NAMALWA (cell line): ENCODE data around the gene DLG2.
"Not testable (repeated sequence)": the region's sequence is repeated elsewhere in the genome, so short reads cannot be mapped to it uniquely, and the experiment has no call there.

Experiments
- DNase-seq: peaks from one replicate; pipeline ENCODE4 v3.0.0-alpha.2; 2015; ENCODE audit warnings: low spot score

Gene DLG2

DNA sequence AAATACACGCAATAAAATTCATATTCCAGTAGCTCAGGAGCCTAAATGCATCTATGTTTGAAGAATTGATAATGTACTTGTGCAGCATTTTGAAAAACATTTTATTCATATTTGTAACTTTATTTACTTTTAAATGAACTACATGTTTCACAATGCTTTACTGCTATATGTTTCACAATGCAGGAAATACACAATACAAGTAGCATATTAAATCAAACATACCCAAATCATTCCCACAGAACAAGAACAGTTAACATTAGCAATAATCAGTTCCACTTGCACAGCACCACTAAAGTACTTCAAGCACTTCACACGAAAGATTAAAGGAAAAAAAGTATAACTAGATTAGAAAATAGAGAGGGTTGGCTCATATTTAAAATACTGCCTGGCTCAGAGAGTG lies 1997.4 kb downstream of the DLG2 start:
- no peak for DNase-seq

DNA sequence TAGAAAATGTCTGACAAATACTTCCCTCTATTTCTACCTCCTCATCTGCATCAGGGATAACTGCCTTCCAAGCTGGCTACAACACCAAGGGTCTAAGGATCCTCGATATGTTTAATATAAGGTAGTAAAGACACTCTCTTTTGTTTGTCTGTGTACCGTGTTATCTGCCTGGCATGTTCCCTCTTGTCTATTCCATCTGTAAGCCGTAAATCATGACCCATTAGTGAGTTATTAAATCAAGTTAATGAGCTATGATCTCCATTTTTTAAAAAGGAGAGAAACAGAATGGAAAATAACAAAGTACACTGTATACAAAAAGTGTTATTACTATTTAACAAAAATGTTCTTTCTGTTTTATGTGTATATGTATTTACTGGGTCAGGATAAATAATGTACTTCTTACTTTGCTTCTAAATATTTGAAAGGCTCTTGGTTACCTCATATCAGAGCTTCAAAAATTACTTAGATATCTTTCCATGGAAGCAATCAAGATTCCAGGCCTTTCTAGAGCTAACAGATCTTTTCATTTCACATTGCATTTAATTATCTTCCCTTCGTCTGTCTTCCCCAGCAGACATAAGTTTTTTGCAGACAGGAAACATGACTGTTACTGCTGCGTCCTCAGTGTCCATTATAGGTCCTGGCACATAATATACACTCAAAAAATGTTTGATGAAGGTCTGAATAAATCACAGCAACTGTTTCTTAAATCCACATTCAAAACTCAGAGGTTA lies 1998.4 kb downstream of the DLG2 start:
- DNase-seq = no peak

DNA sequence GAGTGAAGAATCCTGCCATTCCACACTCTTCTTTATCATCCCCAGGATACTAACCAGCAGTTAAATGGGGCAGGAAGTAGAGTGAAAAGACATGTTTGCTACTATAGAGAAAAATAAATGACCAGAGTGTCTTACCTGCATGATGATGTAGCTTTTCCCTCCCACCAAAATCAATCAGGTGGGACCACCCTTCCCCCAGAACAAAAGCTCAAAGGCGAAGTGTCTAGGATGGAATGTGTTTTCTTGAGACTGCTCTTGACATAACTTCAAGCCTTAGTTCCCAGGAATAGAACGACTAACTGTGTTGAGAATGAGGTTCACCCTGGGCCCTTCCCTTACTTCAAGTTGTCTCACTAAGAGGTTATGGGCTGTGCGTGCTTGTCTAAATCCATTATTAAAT lies 2001.8 kb downstream of the DLG2 start:
- DNase-seq = no peak

DNA sequence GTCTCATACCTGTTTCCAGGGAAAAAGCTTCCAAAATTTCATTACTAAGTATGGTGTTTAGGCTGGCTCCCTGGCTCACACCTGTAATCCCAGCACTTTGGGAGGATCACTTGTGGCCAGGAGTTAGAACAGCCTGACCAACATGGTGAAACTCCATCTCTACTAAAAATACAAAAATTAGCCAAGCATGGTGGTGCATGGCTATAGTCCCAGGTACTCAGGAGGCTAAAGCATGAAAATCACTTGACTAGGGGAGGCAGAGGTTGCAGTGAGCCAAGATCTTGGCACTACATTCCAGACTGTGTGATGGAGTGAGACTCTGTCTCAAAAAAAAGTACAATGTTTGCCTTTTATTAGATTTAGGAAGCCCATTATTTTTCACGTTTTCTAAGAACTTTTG lies 2009.5 kb downstream of the DLG2 start:
- DNase-seq = no peak

DNA sequence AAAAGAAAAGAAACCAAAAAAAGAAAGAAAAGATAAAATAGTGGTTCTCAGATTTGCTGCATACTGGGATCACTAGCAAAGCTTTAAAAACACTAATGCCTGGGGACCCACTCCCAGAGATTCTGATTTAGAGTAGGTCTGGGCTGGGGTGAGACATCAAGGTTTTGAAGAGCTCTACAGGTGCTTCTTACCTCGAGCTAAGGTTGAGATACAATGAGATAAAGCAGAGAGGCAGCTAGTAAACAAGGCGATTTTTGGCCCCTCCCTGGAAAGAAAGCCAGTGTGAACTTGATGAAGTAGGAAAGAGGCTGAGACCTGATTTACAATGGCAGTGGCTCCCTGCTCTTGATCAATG lies 2013.4 kb downstream of the DLG2 start:
- no peak for DNase-seq

DNA sequence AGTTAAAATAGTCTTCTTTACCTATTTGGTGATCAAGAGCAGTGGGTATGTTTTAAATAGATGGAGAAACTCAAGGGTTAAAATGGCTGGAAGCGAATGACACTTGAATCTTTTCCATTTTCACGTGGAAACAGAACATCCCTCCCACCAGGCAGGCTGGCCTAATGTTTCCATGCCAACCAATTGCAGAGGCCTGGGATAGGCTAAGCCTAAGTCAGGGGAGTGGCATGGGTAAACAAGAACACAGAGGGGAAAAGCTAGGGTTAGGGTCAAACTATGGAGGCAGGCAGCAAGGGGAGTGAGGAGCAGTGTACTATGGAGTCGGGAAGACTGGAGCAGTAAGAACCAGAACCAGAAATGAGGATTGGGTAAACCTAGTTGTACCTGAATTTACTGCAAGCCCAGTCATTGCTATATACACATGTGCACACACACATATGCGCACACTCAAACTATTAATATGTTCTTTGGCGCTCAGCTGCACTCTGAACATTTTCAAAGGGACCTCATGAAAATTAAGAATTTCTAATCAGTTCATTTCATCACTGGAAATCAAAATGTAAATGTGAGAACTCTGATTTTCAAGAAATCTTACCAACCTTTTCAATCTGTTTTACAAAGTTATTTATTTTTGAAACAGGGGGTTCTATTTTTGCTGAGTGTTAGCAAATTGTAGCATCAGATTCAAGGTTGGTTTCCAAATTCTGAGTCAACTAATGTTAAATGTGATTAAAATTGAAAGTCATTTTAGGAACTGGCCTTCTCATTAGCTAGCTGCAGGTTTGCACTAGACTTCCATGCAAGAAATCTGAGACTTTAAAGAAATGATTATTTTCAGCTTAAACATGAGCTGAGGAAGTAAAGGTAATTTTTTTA lies 2014.0 kb downstream of the DLG2 start:
- no peak for DNase-seq

DNA sequence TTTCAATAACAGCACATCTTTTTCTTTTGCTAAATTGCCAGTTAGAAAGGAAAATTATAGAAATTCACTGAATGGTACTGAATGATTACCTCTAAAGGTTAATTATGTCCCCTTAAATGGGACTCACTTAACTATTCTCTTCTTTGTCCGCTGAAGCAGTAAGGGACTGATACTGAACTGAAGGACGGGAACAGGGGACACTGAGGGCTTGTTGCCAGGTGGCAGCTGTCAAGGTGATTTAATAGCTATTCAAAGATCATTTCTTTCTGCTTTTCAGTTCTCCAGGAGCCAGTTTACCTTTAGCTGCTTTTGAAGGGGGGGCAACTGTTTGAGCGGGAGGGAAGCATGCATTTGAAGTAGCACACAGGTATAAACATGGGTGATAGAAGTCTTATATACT lies 2015.5 kb downstream of the DLG2 start:
- DNase-seq = no peak

DNA sequence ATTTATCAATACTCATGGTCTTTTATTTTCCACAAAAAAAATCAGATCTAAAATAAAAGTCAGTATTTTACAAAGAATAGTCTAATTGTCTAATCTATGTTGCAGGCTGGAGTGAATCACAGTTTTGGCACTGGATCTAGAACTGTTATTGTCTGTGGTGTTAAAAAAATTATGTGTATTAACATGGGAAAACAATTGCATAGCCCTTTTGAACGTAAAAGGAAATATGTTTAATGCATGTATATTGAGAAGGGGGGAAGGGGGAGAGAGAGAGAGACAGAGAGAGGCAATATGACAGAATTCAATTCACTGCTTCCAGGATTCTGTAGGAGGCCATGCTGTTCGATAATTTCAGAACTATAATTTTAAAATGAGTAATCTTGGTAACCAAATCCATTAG lies 2016.1 kb downstream of the DLG2 start:
- no peak for DNase-seq

DNA sequence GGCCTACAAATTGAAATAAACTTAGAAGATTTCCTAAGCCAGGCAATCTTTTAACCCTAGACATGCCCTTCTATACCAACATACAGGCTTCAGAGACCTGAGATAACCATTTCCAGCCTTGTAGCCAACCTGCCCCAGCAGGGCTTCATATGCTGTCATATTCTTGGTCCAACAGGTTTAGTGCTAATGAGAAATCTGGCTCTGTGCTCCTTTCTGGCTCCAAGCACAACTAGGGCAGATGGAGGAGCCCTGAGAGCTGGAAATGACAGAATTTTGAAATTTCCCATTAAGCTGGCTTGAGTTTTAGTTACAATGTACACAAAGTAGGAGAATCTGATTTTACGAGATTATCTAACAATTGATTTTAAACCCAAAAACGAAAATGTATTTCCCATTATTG lies 2018.0 kb downstream of the DLG2 start:
- no peak for DNase-seq

DNA sequence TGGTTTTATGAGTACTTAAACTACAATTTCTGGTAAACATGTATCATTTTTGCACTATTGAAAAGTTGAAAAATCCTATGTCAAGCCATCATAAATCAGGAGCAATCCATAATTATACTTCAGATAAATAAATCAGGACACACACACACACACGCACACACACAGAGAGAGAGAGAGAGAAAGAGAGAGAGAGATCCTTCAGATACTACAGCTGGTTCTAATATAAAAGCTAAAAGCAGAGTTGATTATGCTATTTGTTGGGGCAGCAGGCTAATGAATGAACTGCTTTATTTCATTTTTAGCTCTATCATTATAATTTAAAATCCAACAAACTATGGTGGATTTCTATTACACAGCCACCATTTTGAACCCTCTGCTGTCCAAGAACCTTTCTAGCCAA lies 2018.6 kb downstream of the DLG2 start:
- DNase-seq = no peak

DNA sequence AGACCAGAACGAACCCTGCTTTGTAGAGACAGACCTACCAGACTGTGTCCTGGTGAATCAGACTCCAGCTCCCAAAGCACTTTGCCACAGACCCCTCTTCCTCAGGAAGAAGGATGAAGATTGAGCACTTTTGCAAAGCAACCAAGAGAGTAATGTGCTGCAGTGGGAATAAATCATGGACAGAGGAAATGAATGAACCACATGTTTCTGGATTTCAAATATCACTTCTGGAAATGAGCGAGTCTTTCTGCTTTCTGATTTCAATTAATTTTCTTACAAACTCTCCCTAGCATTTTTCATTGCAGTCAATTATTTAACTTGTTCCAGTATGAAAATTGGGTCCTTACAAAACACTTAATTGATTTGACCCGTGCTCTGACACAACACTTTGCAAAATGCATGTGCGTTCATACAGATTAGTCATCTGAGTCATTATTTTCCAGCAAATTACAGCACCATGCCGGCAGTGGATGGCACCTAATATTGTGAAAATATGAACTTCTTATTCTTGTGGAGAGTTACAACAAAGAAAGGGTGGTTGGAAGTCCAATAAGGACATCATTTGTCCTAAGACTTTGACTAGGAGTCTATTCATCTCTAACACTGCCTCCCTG lies 2025.1 kb downstream of the DLG2 start:
- no peak for DNase-seq

DNA sequence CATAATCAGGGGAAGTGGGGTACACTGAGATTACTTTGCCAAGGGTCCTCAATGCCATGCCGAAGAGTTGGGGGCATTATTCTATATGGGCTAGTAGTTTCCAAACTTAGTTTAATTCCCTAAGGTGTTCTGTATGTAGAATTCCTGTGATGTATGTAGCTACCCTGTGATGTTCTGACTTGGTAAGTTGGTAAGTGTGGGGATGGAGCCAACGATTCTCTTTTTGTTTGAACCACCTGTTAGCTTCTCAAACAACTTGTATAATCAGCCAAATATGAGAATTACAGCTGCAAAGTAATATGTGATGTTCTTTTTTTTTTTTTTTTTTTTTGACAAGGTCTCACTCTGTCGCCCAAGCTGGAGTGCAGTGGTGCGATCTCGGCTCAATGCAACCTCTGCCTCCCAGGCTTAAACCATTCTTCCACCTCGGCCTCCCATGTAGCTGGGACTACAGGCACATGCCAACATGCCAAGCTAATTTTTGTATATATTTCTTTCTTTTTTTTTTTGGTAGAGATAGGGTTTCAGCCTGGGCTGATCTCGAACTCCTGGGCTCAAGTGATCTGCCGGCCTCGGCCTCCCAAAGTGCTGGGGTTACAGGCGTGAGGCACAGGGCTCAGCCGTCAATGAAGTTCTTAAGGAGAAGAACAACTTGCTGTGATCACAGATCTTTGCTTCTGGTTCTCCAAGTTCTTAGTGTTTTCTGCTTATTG lies 2025.8 kb downstream of the DLG2 start:
- no peak for DNase-seq

DNA sequence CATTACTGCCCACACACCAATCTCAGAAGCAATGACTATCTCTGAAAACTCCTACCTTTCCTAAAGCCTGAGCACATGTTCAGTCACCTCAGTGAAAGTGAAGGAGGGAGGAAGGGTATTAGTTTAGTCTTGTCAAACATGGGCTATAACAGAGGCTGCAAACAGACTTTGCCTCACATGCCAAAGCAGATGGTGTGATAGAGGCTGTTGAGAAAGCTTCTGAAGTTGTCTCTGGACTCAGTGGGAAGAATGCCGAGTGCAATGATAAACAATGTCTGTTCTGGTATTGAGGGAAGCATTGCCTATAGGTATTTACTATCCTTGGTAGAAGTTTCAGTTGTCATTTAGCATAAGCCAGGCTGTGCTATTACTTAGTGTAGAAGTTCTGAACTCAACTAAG lies 2026.5 kb downstream of the DLG2 start:
- DNase-seq = no peak

DNA sequence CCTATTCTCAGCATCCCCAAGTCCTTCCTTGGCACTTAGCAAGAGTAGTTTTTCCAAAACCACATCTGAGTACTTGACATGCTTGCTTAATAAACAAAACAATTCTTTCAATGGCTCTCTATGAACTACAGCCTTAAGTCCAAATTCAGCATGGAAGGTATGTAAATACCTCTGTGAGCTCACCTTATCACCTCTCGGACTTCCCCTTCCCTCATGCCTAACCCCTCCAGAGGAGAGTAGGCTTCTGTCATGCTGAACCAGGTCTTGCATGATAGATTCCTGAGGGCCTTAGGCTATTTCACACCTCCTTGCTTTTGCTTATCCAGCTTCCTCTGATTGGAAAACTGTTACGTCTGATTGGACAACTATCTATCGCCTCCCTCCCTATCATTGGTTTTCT lies 2028.1 kb downstream of the DLG2 start:
- no peak for DNase-seq

DNA sequence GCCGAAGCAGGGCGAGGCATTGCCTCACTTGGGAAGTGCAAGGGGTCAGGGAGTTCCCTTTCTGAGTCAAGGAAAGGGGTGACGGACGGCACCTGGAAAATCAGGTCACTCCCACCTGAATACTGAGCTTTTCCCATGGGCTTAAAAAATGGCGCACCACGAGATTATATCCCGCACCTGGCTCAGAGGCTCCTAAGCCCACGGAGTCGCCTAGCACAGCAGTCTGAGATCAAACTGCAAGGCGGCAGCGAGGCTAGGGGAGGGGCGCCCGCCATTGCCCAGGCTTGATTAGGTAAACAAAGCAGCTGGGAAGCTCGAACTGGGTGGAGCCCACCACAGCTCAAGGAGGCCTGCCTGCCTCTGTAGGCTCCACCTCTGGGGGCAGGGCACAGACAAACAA lies 2039.3 kb downstream of the DLG2 start:
- DNase-seq = not testable (repeated sequence)

DNA sequence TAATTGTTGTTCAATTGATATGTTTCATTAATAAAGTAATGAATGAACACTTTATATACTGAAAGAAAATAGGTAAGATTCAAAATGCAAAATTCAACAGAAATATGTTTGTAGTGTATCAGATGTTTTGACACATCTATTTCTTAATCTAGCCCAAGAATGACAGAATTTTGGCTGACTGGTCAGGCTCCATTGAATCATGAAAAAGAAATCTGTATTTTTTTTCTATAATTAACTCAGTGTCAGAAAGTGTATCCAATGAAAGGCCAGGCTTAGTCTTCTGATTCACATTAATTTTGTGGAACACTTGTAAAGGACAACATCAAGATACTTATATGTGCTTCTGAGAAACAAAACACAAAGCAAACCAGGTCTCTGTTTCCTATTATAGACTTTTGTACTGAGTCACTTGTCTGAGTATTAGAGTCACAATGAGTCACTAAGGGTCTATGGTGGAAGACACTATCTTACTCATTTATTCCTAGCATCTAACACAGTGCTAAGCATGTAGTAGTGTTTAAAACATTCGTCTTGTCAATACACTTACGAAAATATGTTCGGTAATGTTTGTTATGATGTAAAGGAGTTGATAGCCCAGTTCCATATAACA lies 2043.3 kb downstream of the DLG2 start:
- DNase-seq = no peak

DNA sequence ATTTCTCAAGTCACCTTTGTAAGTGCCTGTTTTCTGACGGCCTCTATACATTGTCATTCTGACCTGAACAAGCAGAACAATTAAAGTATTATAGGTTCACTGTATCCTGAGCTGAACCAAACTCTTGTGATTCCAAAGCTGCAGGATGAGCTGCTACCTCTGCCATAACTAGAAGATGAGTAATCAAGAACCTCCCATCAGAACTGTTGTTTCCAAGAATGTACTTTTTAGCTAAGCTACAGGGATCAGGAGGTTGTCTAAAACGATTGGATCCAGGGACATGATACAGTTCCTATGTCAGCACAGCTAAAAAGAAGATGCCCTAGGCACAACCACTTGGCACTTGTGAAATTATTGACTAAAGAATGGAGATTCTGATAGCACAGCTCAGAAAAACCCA lies 2052.6 kb downstream of the DLG2 start:
- no peak for DNase-seq

DNA sequence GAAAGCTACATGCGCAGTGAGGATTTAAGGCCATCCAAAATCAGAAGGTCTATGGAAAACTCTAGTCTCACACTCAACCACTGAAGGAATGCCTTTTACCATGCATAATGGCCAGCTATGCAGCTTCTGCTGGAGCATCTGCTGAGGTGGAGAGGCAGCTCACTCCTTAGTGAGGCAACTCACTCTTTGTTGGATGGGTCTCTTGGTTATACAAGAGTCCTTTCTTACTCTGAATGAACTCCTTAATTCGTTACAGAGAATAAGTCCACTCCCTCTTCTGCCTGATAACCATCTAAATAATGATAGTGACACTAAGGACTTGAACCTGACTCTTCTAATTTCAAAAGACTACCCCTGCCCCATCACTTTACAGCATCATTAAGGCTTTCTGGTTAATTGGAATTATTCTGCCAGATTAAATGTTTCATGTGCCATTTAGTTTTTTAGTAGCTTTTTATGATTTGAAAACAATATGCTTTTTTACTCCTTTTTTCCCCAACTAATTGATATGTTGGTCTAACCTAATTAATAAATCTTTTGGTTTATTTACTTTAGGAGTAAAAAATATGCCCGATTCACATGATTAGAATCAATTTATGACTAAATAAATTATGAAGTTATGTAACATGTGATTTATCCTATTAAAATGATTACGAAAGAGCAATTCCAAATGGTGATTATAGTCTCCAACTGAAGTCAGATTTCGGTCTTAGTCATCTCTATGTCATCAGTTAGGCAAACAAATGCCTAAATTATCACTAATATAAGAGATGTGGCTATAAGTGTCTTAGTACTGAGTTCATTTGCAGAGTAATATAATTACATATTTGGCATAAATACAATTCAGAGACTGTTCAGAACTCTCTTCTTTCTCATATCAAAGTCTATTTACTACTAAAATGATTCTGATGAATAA lies 2054.3 kb downstream of the DLG2 start:
- DNase-seq = no peak

DNA sequence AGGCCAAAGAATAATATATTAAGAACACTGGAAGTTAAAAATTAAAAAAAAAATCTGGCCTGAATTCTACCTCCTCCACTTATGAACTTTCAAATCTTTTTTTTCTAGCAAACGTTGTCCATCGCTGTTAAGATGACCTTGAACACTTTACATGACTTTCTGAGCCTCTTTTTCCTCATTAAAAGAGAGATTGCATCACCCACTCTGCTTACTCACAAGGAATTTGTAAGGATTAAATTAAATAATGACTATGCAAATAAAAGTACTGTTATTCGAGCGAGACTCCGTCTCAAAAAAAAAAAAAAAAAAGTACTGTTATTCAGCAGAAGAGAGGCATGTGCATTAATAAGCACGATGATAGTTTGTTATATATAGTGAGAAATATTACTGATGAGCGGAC lies 2055.8 kb downstream of the DLG2 start:
- DNase-seq = no peak

DNA sequence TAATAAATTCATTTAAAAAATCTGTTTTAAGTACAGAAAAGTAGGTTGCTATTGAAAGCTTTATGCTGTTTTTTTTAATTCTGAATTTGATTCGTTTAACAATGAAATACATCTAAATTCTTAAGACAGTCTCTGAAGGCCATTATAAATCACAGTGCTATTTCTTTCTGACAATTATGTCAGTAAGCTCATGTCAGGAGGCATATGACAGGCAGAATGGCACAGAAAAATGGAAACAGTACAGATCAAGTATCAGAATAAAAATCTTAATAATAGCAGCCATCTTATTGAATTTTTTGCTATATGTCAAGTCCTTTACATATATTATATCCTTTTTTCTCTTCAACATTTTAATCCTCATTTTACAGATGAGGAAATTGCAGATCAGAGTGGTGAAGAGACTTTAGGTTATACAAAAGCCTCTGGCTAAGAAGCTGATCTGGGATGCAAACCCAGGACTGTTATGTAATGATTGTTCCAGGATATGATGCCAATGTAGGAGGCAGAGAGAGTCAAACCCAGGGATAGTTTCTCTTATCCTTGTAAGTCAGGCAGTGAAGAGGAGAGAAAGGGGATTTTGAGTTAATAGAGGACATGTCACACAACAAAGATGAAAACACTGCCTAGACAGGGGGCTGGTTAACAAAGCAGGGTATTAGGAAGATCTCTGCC lies 2057.9 kb downstream of the DLG2 start:
- no peak for DNase-seq

DNA sequence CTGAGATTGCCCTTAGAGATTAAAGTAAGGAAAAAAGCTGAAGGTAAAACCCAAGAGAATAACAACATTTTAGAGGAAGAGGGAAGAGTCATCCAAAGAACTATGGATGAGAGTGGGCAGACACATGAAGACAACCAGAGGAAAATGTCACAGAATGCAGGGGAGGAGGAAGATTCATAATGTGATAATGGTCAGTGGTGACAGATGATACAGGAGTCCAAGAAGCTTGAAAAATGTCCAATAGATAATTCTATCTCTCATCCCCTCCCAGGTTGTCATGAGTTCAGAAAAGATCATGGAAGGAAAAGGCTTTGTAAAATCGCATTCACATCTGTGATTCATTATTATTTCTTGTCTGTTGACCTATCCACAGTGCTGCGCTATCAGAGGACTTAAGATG lies 2058.6 kb downstream of the DLG2 start:
- DNase-seq = no peak
